T-helper 2 cell treated with Interferon-gamma antibody and Interleukin-4, amounts not matched to agents 5 μg/mL and 100 μg/mL, for 36 hours (primary cell): ENCODE results near the gene TTC28.

Experiments
- DNase-seq: peaks from one replicate; pipeline ENCODE4 v3.0.0; 2021; ENCODE audit warnings: low spot score
- H3K27ac Mint-ChIP-seq: one replicate; pipeline ENCODE4 v1.8.0; 2021; ENCODE audit warnings: mild to moderate bottlenecking, mixed read lengths
- H3K27me3 Mint-ChIP-seq: one replicate; pipeline ENCODE4 v1.8.0; 2021; ENCODE audit warnings: low read depth, mixed read lengths
- H3K36me3 Mint-ChIP-seq: one replicate; pipeline ENCODE4 v1.8.0; 2021; ENCODE audit warnings: low read depth, mixed read lengths
- H3K4me1 Mint-ChIP-seq: one replicate; pipeline ENCODE4 v1.8.0; 2021; ENCODE audit warnings: low read depth, mixed read lengths
- H3K4me3 Mint-ChIP-seq: one replicate; pipeline ENCODE4 v1.8.0; 2022; ENCODE audit warnings: mild to moderate bottlenecking, moderate library complexity, mixed read lengths
- H3K9me3 Mint-ChIP-seq: one replicate; pipeline ENCODE4 v1.8.0; 2021; ENCODE audit warnings: mixed read lengths

The TTC28 gene

DNA sequence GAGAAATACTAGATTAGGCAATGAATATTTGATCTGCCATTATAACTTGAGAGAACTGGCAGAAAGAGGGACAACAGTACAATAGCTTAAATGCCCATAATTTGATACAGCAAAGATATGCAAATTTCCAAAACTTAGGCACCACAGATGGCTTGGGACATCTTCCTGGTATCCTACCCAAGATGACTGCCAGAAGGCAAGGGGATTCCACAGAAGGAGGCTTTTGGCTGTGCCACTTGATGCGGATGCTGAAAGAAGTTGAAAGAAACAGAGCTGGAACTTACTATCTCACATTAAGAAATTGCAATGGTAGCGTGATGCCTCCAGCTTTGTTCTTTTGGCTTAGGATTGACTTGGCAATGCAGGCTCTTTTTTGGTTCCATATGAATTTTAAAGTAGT, 216.7 kb downstream of the TTC28 start:
- no peak for DNase-seq
- H3K27me3 Mint-ChIP-seq = no peaks in the 10 kb centered on the region
- no peaks in the 10 kb centered on the region for H3K36me3 Mint-ChIP-seq
- no peaks in the 10 kb centered on the region for H3K9me3 Mint-ChIP-seq
- no peaks in the 10 kb centered on the region for H3K4me1 Mint-ChIP-seq
- H3K27ac Mint-ChIP-seq = no peak overlapping the region
- H3K4me3 Mint-ChIP-seq = no peak overlapping the region

DNA sequence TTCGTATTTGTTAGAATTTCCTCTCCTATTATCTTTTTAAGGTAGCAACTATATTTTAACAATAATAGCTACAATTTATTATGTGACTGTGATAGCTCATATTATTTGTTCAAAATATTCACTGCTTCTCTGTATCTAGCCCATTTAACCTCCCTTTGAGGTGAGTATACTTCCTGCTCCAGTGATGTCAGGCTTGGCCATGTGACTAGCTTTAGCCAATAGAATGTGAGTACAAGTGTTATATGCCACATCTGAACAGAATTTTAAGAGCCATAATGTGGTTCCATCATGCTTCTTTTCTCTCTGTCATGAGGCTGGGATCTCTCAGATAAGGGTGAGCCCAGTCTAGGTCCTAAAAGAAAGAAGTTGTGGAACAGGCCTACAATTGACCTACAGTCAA, 217.6 kb downstream of the TTC28 start:
- Mint-ChIP-seq H3K4me3 (no peak overlapping the region), H3K27me3 (no peaks in the 10 kb centered on the region), H3K9me3 (no peaks in the 10 kb centered on the region), H3K4me1 (no peaks in the 10 kb centered on the region), H3K36me3 (no peaks in the 10 kb centered on the region), H3K27ac (no peak overlapping the region)
- DNase-seq = no peak

DNA sequence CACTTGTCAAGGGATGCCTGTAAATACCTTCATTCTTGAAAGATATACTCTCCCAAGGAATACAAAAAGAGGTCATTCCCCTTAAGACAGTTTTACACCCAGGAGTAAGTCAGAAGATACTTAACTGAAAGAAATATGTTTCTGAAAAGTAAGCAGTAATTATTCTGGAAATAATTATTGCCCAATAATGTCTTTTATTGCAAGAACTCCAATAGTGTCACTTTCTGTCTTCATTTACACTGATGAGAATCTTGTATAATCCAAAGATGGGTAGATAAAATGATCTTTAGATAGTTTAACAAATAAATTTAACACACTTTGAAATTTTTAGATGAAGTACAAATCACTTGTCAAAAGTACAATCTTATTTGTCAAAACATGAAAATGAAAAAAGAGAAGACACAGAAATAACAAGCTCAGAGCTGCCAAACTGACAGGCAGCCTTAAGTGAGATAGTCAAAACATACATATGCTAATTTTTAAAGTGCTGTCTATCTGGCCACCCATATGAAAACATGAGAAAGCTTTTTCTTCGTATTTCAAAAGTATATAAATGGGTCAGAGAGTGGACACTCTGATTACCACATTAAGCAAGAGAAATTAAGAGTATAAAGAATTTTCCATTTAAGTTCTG, 225.1 kb downstream of the TTC28 start:
- DNase-seq = no peak
- Mint-ChIP-seq H3K27me3 (peaks cover 8% of the 10 kb centered on the region), H3K27ac (no peak overlapping the region), H3K4me3 (no peak overlapping the region), H3K4me1 (no peaks in the 10 kb centered on the region), H3K9me3 (no peaks in the 10 kb centered on the region), H3K36me3 (no peaks in the 10 kb centered on the region)

DNA sequence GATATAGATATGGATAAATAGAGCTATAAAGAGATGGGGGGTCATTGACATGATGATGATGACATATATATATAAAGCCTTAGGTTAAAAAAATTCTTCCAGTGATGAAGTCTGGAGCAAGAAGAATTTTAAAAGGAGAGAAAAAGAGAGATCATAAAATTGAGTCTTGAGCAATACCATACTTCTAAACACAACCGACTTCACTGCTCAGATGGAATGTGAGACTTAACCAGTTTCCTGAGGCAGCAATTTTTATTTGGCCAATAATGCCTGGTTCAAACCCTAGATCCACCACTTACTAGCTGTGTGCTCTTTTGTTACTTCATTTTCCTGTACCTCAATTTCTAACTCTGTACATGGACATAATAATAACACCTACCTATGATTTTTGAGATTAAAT, 229.5 kb downstream of the TTC28 start:
- Mint-ChIP-seq H3K4me3 (no peak overlapping the region), H3K27me3 (peaks cover 19% of the 10 kb centered on the region), H3K4me1 (no peaks in the 10 kb centered on the region), H3K27ac (no peak overlapping the region), H3K36me3 (no peaks in the 10 kb centered on the region), H3K9me3 (no peaks in the 10 kb centered on the region)
- no peak for DNase-seq

DNA sequence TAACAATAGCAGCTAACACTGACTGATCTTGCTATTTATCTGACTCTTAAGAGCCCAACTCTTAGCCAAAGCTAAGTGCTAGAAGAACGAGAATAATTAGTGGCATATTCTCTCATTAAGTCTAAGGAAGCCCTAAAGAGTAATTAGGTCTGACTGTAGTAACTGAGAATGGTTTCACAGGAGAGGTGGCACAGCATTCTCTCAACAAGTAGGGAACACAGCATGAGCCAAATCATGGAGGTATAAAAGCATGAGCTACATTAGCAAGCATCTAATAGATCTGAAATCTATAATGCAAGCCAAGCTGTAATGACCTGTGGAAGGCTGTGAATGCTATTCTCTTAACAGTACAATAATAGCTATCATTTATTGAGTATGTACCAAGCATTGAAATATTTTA, 230.6 kb downstream of the TTC28 start:
- Mint-ChIP-seq H3K4me3 (no peak overlapping the region), H3K27ac (no peak overlapping the region), H3K9me3 (no peaks in the 10 kb centered on the region), H3K4me1 (no peaks in the 10 kb centered on the region), H3K36me3 (no peaks in the 10 kb centered on the region), H3K27me3 (peaks cover 25% of the 10 kb centered on the region)
- no peak for DNase-seq

DNA sequence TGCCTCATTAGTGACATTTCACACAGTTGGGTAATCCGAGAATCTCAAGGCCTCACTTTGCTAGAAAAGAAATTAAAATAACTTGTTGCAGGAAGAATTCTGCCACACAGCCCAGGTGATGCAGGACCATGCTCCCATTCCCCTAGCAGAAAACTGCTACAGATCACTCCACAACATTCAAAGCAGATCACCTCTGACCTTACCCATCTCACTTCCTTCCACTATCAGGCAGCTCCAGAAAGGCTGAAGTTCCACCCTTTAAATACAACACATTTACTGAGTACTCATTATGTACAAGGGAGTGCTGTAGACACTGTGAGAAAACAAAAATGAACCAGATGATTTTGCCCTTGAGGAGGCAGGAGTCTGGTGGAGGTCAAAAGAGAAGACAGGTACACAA, 231.0 kb downstream of the TTC28 start:
- no peaks in the 10 kb centered on the region for H3K36me3 Mint-ChIP-seq
- DNase-seq = no peak
- no peak overlapping the region for H3K27ac Mint-ChIP-seq
- H3K4me1 Mint-ChIP-seq = peaks cover under 1% of the 10 kb centered on the region
- H3K9me3 Mint-ChIP-seq = no peaks in the 10 kb centered on the region
- no peak overlapping the region for H3K4me3 Mint-ChIP-seq
- peaks cover 26% of the 10 kb centered on the region for H3K27me3 Mint-ChIP-seq

DNA sequence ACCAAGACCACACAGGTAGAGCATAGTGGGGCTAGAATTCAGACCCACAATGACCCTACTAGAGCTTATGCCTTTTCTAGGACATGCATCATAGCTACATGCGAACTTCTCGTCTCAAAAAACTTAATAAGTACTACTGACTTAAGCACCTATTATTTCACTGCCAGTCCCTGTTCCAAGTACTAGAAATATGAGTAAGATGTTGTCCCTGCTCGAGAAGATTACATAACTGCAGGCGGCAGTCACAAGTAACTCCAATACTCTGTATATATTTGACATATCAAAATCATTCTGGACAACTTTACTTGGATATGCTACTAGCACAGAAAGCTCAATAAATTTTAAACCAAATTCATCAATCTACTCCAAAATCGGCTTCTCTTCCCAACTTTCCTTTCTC, 235.0 kb downstream of the TTC28 start:
- Mint-ChIP-seq H3K4me1 (peaks cover 16% of the 10 kb centered on the region), H3K9me3 (no peaks in the 10 kb centered on the region), H3K27me3 (peaks cover 21% of the 10 kb centered on the region), H3K4me3 (no peak overlapping the region), H3K36me3 (no peaks in the 10 kb centered on the region), H3K27ac (no peak overlapping the region)
- DNase-seq = no peak

DNA sequence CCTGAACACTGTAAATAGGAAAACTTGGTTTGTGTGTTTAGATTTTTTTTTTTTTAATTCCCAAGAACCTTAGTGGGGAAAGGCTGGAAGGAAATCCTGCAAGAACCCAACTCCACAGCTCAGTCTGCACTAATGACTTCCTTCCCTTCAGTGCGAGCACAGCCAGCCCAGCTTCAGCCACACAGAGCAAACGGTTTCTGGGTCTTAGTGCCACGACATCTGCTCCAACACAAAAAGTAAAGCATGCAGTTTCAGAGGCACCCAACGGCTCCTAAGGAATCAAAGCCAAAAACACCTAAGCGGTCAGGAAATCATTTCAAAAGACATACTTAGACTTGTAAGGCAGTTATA, 236.1 kb downstream of the TTC28 start:
- H3K36me3 Mint-ChIP-seq = no peaks in the 10 kb centered on the region
- no peaks in the 10 kb centered on the region for H3K9me3 Mint-ChIP-seq
- peak overlapping the region; percentile 87 for H3K4me3 Mint-ChIP-seq
- DNase-seq = no peak
- no peak overlapping the region for H3K27ac Mint-ChIP-seq
- H3K4me1 Mint-ChIP-seq = peaks cover 19% of the 10 kb centered on the region
- H3K27me3 Mint-ChIP-seq = peaks cover 19% of the 10 kb centered on the region

DNA sequence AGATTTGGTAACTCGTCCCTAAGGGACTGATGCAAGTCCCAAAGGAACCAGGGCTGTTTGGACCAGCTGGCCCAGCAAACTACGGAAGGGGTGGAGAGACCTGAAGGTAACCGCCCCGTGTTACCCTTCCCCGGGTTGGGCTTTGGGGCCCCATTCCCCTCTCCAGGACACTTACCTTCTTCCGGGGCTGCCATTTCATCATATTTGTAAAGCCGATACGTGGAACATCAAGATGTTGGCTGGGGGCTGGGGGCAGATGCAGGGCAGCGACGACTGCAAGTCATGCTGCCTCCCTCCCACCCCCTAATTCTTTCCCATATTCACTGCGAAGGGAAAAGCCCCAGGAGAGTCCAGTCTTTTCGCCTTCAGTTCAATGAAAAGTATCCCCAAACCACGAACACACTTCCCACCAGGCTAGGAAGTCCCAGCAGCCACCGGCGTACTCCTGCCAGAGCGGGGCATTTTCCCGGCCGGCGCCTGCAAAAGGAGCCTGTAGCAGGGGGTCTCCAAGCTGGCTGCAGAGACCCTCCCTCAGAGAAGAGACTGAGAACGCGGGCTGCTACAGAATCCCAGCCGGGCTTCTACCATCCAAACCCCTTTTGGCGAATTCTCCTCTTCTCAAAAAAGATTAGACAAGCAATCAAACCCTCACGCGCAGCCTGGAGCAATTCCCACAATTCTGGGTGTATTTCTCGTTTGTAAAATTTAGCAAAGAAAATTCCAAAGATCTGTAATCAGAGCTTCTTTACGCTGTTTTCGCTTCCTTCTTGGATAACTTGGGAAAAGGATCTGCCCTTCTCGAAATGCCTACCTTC, 236.7 kb downstream of the TTC28 start:
- no peak overlapping the region for H3K27ac Mint-ChIP-seq
- H3K36me3 Mint-ChIP-seq = no peaks in the 10 kb centered on the region
- H3K27me3 Mint-ChIP-seq = peaks cover 18% of the 10 kb centered on the region
- no peak for DNase-seq
- peaks cover 19% of the 10 kb centered on the region for H3K4me1 Mint-ChIP-seq
- no peaks in the 10 kb centered on the region for H3K9me3 Mint-ChIP-seq
- peak overlapping the region; percentile 87 for H3K4me3 Mint-ChIP-seq

DNA sequence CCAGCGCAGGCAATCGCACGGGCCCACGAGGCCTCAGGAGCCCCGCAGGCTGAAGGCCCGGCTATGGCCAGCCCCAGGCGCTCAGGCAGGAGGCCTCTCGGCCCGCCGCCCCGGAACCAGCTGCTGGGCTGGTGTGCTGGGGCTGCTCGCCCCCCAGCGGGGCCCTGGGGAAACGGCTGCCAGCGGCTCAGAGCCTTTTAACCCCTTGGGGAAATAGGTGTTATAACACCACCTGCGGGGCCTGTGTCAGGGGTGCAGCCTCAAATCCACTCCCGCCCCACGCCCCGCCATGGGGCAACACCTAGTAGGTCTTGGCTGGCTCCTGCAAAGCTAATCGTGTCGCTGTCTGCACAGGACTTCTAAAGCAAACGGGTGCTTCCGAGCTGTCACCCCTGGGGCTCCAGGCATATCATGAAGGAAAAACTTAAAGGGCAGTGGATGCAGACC, 237.4 kb downstream of the TTC28 start:
- DNase-seq = peak; percentile 78
- Mint-ChIP-seq H3K4me3 (peak overlapping the region; percentile 87), H3K4me1 (peaks cover 19% of the 10 kb centered on the region), H3K27me3 (peaks cover 18% of the 10 kb centered on the region), H3K36me3 (no peaks in the 10 kb centered on the region), H3K27ac (peak overlapping the region; percentile 60), H3K9me3 (no peaks in the 10 kb centered on the region)

DNA sequence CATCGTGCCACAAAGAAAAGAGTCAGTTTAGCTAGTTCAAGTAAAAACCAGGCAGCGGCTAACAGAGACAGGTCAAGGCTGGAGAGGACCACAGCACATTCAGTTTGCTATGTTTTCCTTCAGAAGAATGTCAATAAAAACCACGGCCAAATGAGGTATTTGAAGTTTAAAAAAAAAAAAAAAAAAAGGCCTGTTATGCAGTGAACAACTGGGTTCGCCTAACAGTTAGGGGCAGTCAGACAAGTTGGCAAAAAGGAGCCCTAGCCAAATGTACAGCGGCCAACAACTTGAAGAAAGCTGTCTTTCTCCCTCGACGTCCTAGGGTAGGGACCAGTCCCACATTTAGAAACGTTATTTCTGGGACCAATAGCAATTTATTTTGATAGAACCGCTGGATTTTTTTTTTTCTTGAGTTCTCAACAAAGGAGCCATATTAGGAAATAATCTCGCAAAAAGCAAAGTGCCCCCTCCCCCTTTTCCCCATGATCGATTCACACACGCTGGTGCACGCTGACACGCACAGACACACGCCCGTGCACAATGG, 237.8 kb downstream of the TTC28 start:
- Mint-ChIP-seq H3K4me1 (peaks cover 19% of the 10 kb centered on the region), H3K27me3 (peaks cover 16% of the 10 kb centered on the region), H3K9me3 (no peaks in the 10 kb centered on the region), H3K4me3 (peak overlapping the region; percentile 57), H3K36me3 (no peaks in the 10 kb centered on the region), H3K27ac (peak overlapping the region; percentile 18)
- DNase-seq = no peak

DNA sequence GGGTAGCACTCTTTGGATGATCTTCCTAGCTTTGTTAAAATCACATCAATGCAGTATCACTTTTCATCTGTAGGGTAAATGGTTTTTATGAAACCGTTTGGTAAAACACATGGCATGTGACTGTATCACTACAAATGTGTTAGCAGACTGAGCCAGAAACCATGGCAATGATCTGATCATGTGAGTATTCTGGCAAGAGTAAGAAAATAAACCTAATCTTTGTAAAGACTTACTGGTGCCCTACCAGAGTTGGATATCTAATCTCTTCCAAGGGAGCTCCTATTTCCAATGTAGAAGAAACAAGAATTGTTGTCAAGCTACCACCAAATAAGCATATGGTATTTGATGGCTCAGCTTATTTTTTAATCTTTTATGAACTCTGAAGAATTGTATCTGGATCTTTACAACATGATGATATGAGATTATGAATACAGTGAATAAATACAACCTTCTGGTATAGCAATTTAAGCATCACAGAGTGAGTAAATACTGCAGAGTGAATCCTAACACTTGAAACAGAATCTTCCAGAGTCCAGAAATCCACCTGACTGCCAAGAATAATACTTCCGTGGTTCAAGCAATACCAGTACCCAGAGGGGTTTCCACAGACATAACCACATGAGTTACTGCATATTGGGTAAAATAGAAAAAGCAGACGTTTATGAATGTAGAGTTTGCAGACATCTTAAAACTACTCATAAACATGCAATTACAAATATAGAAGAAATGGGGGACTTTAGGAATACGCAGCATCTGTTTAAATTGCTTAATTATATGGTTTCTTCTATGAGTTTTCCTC, 238.8 kb downstream of the TTC28 start:
- peaks cover 15% of the 10 kb centered on the region for H3K27me3 Mint-ChIP-seq
- DNase-seq = no peak
- H3K27ac Mint-ChIP-seq = no peak overlapping the region
- H3K36me3 Mint-ChIP-seq = no peaks in the 10 kb centered on the region
- H3K4me3 Mint-ChIP-seq = no peak overlapping the region
- H3K4me1 Mint-ChIP-seq = peaks cover 19% of the 10 kb centered on the region
- no peaks in the 10 kb centered on the region for H3K9me3 Mint-ChIP-seq

DNA sequence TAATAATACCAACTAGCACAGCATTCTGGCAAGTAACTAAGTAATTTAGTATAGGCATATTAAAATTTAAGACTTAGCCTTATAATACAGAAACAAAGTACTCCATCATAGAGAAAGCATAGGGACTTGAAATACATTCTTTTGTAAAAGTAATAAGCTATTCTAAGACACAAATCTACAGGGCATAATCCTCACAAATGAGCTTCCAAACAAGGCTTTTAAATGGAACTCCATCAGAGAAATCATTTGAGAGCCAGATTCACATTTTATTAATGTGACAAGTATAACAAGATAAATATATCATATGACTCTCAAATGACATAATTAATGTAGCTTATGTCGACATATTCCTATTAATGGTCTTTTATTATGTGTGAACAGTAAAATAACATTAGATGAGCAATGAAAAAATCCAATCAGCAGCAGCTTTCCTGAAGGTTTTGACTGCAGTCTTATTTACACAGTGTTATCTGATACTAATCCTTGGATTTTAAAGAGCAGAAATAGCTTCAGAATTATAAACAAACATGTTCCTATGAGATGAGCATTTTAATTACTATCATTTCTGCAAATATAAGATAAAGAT, 241.4 kb downstream of the TTC28 start:
- H3K4me3 Mint-ChIP-seq = no peak overlapping the region
- no peak overlapping the region for H3K27ac Mint-ChIP-seq
- DNase-seq = no peak
- peaks cover under 1% of the 10 kb centered on the region for H3K27me3 Mint-ChIP-seq
- H3K36me3 Mint-ChIP-seq = no peaks in the 10 kb centered on the region
- no peaks in the 10 kb centered on the region for H3K9me3 Mint-ChIP-seq
- peaks cover 15% of the 10 kb centered on the region for H3K4me1 Mint-ChIP-seq

DNA sequence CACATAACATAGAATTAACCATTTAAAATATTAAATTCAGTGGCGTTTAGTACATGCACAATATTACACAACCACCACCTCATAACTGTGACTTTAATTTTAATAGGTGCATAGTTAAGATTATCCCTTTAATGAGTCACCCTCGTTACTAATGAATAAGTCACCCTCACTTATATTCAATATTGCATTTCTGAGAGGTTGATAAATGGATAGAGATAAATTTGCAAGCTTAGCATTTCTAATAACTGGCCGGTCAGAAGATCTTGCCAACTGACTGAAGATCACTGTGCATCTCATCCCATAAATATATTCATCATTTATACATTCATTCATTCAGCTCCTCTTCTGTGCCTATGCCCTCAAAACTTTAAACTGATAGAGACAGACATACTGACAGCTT, 243.7 kb downstream of the TTC28 start:
- H3K36me3 Mint-ChIP-seq = no peaks in the 10 kb centered on the region
- H3K27me3 Mint-ChIP-seq = no peaks in the 10 kb centered on the region
- peaks cover 7% of the 10 kb centered on the region for H3K4me1 Mint-ChIP-seq
- H3K4me3 Mint-ChIP-seq = no peak overlapping the region
- H3K9me3 Mint-ChIP-seq = no peaks in the 10 kb centered on the region
- no peak for DNase-seq
- no peak overlapping the region for H3K27ac Mint-ChIP-seq
